SK-N-SH (cell line): ENCODE measurements around the gene TACR2.

ENCODE experiments used
- EP300 ChIP-seq, 2 experiments: IDR thresholded peaks; 2 replicates each; pipeline versions ENCODE4 v1.4.0 to v1.6.1; 2012; ENCODE audit warnings: borderline replicate concordance in 1 of 2, low read depth in 1 of 2, low read length in 1 of 2
- NRF1 ChIP-seq: IDR thresholded peaks from 2 replicates; pipeline ENCODE4 v1.6.1; 2012; ENCODE audit warnings: low read depth, mild to moderate bottlenecking, low read length
- TF ChIP-seq, protein P1 (sequence below): fragments of 200-600 bp; sonication (generic); IDR thresholded peaks from 2 replicates; pipeline ENCODE4 v1.6.1; 2017; ENCODE audit warnings: antibody characterized with exemption, mild to moderate bottlenecking, moderate library complexity

DNA sequence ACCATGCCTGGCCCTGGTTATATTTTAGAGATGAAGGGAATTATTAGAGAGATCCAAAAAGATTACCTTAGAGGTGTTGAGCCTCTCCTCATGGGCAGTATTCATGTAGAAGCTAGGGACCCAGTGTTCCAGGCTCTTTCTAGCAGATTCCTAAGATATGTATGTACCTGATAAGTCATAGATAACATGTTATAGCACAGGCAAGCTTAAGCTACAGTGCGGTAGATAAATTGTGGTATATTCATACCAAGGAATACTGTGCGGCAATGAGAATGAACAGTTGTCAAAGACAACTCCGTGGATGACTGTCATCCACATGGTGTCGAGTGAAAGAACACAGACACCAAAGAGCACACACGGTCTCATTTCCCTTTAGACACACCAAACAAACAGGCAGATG, 53.1 kb downstream of the TACR2 start:
- no peak for TF ChIP-seq EP300 (IDR thresholded peaks at IDR 0.05; ENCODE audit: borderline replicate concordance in 1 of 2, low read depth in 1 of 2, low read length in 1 of 2)
- no peak for TF ChIP-seq NRF1
- TF ChIP-seq, protein P1, sequence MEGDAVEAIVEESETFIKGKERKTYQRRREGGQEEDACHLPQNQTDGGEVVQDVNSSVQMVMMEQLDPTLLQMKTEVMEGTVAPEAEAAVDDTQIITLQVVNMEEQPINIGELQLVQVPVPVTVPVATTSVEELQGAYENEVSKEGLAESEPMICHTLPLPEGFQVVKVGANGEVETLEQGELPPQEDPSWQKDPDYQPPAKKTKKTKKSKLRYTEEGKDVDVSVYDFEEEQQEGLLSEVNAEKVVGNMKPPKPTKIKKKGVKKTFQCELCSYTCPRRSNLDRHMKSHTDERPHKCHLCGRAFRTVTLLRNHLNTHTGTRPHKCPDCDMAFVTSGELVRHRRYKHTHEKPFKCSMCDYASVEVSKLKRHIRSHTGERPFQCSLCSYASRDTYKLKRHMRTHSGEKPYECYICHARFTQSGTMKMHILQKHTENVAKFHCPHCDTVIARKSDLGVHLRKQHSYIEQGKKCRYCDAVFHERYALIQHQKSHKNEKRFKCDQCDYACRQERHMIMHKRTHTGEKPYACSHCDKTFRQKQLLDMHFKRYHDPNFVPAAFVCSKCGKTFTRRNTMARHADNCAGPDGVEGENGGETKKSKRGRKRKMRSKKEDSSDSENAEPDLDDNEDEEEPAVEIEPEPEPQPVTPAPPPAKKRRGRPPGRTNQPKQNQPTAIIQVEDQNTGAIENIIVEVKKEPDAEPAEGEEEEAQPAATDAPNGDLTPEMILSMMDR, result no peak
